K562 (cell line): ENCODE results near the gene PLCB1. TPM values are rescaled to one million over a fixed set of nuclear protein-coding genes. Genes with fewer than 3 reads are reported as not detected.
"Not testable (repeated sequence)": the region's sequence is repeated elsewhere in the genome, so short reads cannot be mapped to it uniquely, and the experiment has no call there.

Experiments
- ATAC-seq: fragments of 200-7000 bp; cut with Tn5 transposase; 3 replicates; pipeline ENCODE4 v1.9.1; 2020; ENCODE audit warnings: moderate library complexity
- BruUV-seq: library from RNA; stranded (reverse); fragments of 400-500 nt; replicated peaks from 2 replicates; lab custom pipeline; 2021; lab: Mats Ljungman, UMichigan
- CTCF ChIA-PET: fragments of 300-600 bp; formaldehyde crosslinking; extraction: SDS; loops from one replicate; lab custom pipeline; 2021; ENCODE audit warnings: low intra/inter-chr PET ratio; lab: Yijun Ruan, JAX
- POLR2A ChIA-PET: fragments of 300-600, 350-650 bp; sonication (Branson Sonifier 250); formaldehyde crosslinking; extraction: SDS; loops from one replicate; lab custom pipeline; 2021; ENCODE audit warnings: antibody characterized with exemption, inconsistent platforms; lab: Yijun Ruan, JAX
- DNase-seq, 4 experiments: peaks; one replicate each; pipeline versions ENCODE4 v3.0.0 to v3.0.0-alpha.2; 2011 to 2018; ENCODE audit warnings: low spot score in 3 of 4, mixed read lengths in 3 of 4; ENCODE audit errors: extremely low read depth in 1 of 4
- FAIRE-seq: peaks from 2 replicates; lab custom pipeline; 2011; peaks lifted over from hg19 to GRCh38; lab: Jason Lieb, UNC
- H2AFZ ChIP-seq: 2 replicates; pipeline ENCODE4 v1.6.0; 2011; ENCODE audit warnings: low read depth, low read length, control low read depth, inconsistent platforms
- H3K27ac ChIP-seq: fragments of 200-600 bp; 3 replicates; pipeline ENCODE4 v1.8.0; 2011; ENCODE audit warnings: low read depth, mild to moderate bottlenecking, control low read depth, inconsistent platforms, low read length, moderate library complexity, mixed read lengths; ENCODE audit errors: extremely low read depth
- H3K27me3 ChIP-seq, 2 experiments: fragments of 300-600 bp in 1 of 2; 2 replicates in 1 of 2; 3 replicates in 1 of 2; pipeline versions ENCODE4 v1.6.0 to v1.8.0; 2011; ENCODE audit warnings: inconsistent platforms in 2 of 2, low read length in 2 of 2, mild to moderate bottlenecking in 1 of 2, mixed read lengths in 1 of 2, moderate library complexity in 1 of 2; ENCODE audit not compliant: control insufficient read depth in 2 of 2, insufficient read depth in 2 of 2
- H3K36me3 ChIP-seq: fragments of 300-600 bp; 3 replicates; pipeline ENCODE4 v1.8.0; 2011; ENCODE audit warnings: mild to moderate bottlenecking, low read length, inconsistent platforms; ENCODE audit not compliant: control insufficient read depth, insufficient read depth
- H3K4me1 ChIP-seq, 2 experiments: fragments of 200-600 bp in 1 of 2; replicated peaks in 1 of 2; 2 replicates in 1 of 2; 3 replicates in 1 of 2; pipeline versions ENCODE4 v1.5.1 to v1.8.0; 2011; ENCODE audit warnings: inconsistent platforms in 2 of 2, low read length in 2 of 2, mild to moderate bottlenecking in 1 of 2, mixed read lengths in 1 of 2, moderate library complexity in 1 of 2; ENCODE audit not compliant: control insufficient read depth in 2 of 2, insufficient read depth in 2 of 2
- H3K4me2 ChIP-seq: 2 replicates; pipeline ENCODE4 v1.6.1; 2011; ENCODE audit warnings: low read length, control low read depth, inconsistent platforms, mixed read lengths; ENCODE audit not compliant: insufficient read depth
- H3K4me3 ChIP-seq: fragments of 200-600 bp; sonication (generic), shearing (Covaris generic); 2 replicates; pipeline ENCODE4 v1.5.1; 2016; ENCODE audit warnings: control low read depth, inconsistent platforms
- H3K79me2 ChIP-seq: fragments of 200-600 bp; 3 replicates; pipeline ENCODE4 v1.8.0; 2011; ENCODE audit warnings: low read length, inconsistent platforms; ENCODE audit not compliant: control insufficient read depth, insufficient read depth
- H3K9ac ChIP-seq, 2 experiments: 2 replicates each; pipeline versions ENCODE4 v1.6.0 to v1.6.1; 2011; ENCODE audit warnings: low read depth in 2 of 2, low read length in 2 of 2, control low read depth in 1 of 2, inconsistent platforms in 1 of 2, mild to moderate bottlenecking in 1 of 2, mixed read lengths in 1 of 2; ENCODE audit not compliant: insufficient read depth in 1 of 2
- H3K9me1 ChIP-seq: one replicate; pipeline ENCODE4 v1.6.0; 2011; ENCODE audit warnings: inconsistent platforms, mild to moderate bottlenecking, low read length, moderate library complexity; ENCODE audit not compliant: control insufficient read depth, insufficient read depth
- H3K9me3 ChIP-seq: replicated peaks from 2 replicates; pipeline ENCODE4 v1.5.1; 2011; ENCODE audit warnings: low read depth, low read length, inconsistent platforms; ENCODE audit not compliant: control insufficient read depth, insufficient read depth
- H4K20me1 ChIP-seq: replicated peaks from 2 replicates; pipeline ENCODE4 v1.6.1; 2011; ENCODE audit warnings: low read length, inconsistent platforms, mixed read lengths; ENCODE audit not compliant: control insufficient read depth, insufficient read depth
- HMG20B ChIP-seq: fragments of 250-450 bp; sonication (Bioruptor Pico); IDR thresholded peaks from 2 replicates; pipeline ENCODE4 v1.5.0; 2021; ENCODE audit warnings: mild to moderate bottlenecking
- MNT ChIP-seq, 2 experiments: fragments of 450-650 bp; conservative IDR thresholded peaks; 2 replicates each; pipeline ENCODE4 v1.6.1; 2017; ENCODE audit warnings: mild to moderate bottlenecking in 2 of 2, moderate library complexity in 2 of 2
- NEUROD1 ChIP-seq: fragments of 150-350 bp; IDR thresholded peaks from 2 replicates; pipeline ENCODE4 v1.6.1; 2014; ENCODE audit warnings: borderline replicate concordance, low read length, low read depth; ENCODE audit not compliant: partially characterized antibody
- NFIC ChIP-seq: fragments of 450-650 bp; IDR thresholded peaks from 2 replicates; pipeline ENCODE4 v1.6.1; 2017; ENCODE audit warnings: mild to moderate bottlenecking, inconsistent platforms
- VEZF1 ChIP-seq: fragments of 200-800 bp; sonication (Bioruptor generic); IDR thresholded peaks from 2 replicates; pipeline ENCODE4 v1.6.1; 2017; ENCODE audit warnings: missing genetic modification characterization, missing compliant biosample characterization
- ZEB2 ChIP-seq: fragments of 450-650 bp; IDR thresholded peaks from 2 replicates; pipeline ENCODE4 v1.6.1; 2016
- ZFP91 ChIP-seq: sonication (generic); formaldehyde crosslinking; IDR thresholded peaks from 2 replicates; pipeline ENCODE4 v1.8.0; 2022; ENCODE audit warnings: mild to moderate bottlenecking, missing genetic modification reagents
- ZNF583 ChIP-seq: fragments of 250-450 bp; sonication (Bioruptor Pico); IDR thresholded peaks from 2 replicates; pipeline ENCODE4 v1.4.0; 2020
- ZNF766 ChIP-seq: fragments of 200-800 bp; sonication (Bioruptor generic); conservative IDR thresholded peaks from 2 replicates; pipeline ENCODE4 v1.6.1; 2016; ENCODE audit warnings: missing genetic modification characterization, missing compliant biosample characterization
- WGBS: fragments of 100-300 bp; shearing (Covaris generic); methylation state at CpG from one replicate; pipeline ENCODE4 v1.1.6; 2016; ENCODE audit warnings: low coverage, mixed read lengths; ENCODE audit not compliant: insufficient coverage; ENCODE audit errors: missing lambda C conversion rate; 5-methylcytosine and 5-hydroxymethylcytosine counted together
- in situ Hi-C: fragments of 300-500 bp; cut with MboI; formaldehyde crosslinking; loops from 4 replicates; pipeline ENCODE4 v1.15.0; 2018; ENCODE audit warnings: inconsistent platforms, mixed read lengths
- intact Hi-C: fragments of 100-400 bp; cut with micrococcal nuclease; formaldehyde crosslinking; loops from 2 replicates; pipeline ENCODE4 v1.14.2; 2022
- polyA plus RNA-seq, 8 experiments: library from polyadenylated mRNA; depleted of rRNA in 4 of 8; stranded (reverse) in 5 of 8; unstranded in 3 of 8; fragments of >200 nt; fragmentation: Nextera tagmentation in 2 of 8; fragmentation: Illumina TruSeq in 1 of 8; extraction: Ambion mirVana in 2 of 8; extraction: Trizol in 1 of 8; gene quantifications; 2 replicates each; pipeline versions ENCODE4 v1.2.1 to v1.2.3, GENCODE V29; 2011 to 2014; ENCODE audit warnings: inconsistent platforms in 1 of 8, missing spikeins in 1 of 8
- total RNA-seq, 7 experiments: library from RNA; depleted of rRNA in 6 of 7; stranded (reverse); fragments of >200 nt in 6 of 7; fragmentation: Illumina TruSeq in 2 of 7; extraction: Trizol in 2 of 7; gene quantifications; 2 replicates each; pipeline versions ENCODE4 v1.2.1 to v1.2.3, GENCODE V29; 2011 to 2021; ENCODE audit warnings: low replicate concordance in 1 of 7
- TF ChIP-seq, protein P1 (sequence below): fragments of 250-450 bp; sonication (Bioruptor Pico); IDR thresholded peaks from 2 replicates; pipeline ENCODE4 v1.4.0; 2020; ENCODE audit warnings: mild to moderate bottlenecking, moderate library complexity

The PLCB1 gene
- total and polyA plus RNA-seq, 9 of the 15 experiments (the other 6 are each of a cell fraction or from before 2014, with no cell fraction given): 0.34 to 3.1 (median 1.3) TPM

- WGBS: 10% methylated on average over 2 of the region's 2 CpGs
- FAIRE-seq, H2AFZ ChIP-seq, DNase-seq, ATAC-seq, H3K79me2 ChIP-seq, H3K27ac ChIP-seq, in situ Hi-C loops, H3K4me3 ChIP-seq, intact Hi-C loops, H4K20me1 ChIP-seq, H3K9me1 ChIP-seq, H3K4me2 ChIP-seq, H3K27me3 ChIP-seq, H3K9ac ChIP-seq, H3K4me1 ChIP-seq, H3K9me3 ChIP-seq, CTCF ChIA-PET, H3K36me3 ChIP-seq, BruUV-seq, POLR2A ChIA-PET: not testable (repeated sequence)
These were observed 334.7 kb downstream of the PLCB1 start for GRCh38 chr20:8466781-8467180.

DNA sequence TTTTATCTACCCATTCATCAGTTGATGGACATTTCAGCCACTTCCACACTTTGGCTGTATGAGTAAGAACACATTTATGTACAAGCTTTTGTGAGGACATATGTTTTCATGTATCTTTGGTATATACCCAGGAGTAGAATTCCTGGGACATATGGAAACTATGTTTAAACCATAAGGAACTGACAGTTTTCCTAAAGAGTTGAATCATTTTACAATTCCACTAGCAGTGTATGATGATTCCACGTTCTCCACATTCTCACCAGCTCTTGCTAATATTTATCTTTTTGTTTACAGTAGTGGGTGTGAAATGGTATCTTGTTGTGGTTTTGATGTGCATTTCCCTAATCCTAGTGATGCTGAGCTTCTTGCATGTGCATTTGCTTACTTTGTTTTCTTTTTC is 338.1 kb downstream of the PLCB1 start:
- no peak for FAIRE-seq
- in situ Hi-C loops: no loop called here
- ATAC-seq: no peak
- BruUV-seq: no TSS peak
- ChIA-PET POLR2A (no interaction called here), CTCF (no interaction called here)
- H2AFZ ChIP-seq: no peak overlapping the region
- 0% methylated on average over 1 of the region's 1 CpG for WGBS
- H3K4me1 ChIP-seq: no peaks in the 10 kb centered on the region
- H3K27me3 ChIP-seq: no peaks in the 10 kb centered on the region
- DNase-seq: no peak
- no peak overlapping the region for H3K4me3 ChIP-seq
- no peaks in the 10 kb centered on the region for H3K9me1 ChIP-seq
- H3K36me3 ChIP-seq: no peaks in the 10 kb centered on the region
- H3K9ac ChIP-seq: no peak overlapping the region
- H3K27ac ChIP-seq: no peak overlapping the region
- H3K79me2 ChIP-seq: no peaks in the 10 kb centered on the region
- H4K20me1 ChIP-seq: no peaks in the 10 kb centered on the region
- no peak overlapping the region for H3K4me2 ChIP-seq
- intact Hi-C loops: no loop called here
- no peaks in the 10 kb centered on the region for H3K9me3 ChIP-seq
- no peak for TF ChIP-seq ZFP91 (CRISPR knock-in tag)
- no peak for TF ChIP-seq VEZF1 (CRISPR knock-in tag)
- TF ChIP-seq ZNF766 (CRISPR knock-in tag): no peak
- TF ChIP-seq MNT (conservative IDR thresholded peaks at IDR 0.05): no peak
- TF ChIP-seq NFIC: no peak
- TF ChIP-seq, protein P1, sequence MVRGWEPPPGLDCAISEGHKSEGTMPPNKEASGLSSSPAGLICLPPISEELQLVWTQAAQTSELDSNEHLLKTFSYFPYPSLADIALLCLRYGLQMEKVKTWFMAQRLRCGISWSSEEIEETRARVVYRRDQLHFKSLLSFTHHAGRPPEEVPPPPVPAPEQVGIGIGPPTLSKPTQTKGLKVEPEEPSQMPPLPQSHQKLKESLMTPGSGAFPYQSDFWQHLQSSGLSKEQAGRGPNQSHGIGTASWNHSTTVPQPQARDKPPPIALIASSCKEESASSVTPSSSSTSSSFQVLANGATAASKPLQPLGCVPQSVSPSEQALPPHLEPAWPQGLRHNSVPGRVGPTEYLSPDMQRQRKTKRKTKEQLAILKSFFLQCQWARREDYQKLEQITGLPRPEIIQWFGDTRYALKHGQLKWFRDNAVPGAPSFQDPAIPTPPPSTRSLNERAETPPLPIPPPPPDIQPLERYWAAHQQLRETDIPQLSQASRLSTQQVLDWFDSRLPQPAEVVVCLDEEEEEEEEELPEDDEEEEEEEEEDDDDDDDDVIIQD (CRISPR knock-in tag): no peak
- TF ChIP-seq ZEB2: no peak
- TF ChIP-seq ZNF583 (CRISPR knock-in tag): no peak
- no peak for TF ChIP-seq NEUROD1
- TF ChIP-seq HMG20B (CRISPR knock-in tag): no peak
